ENCODE measurements around the gene COG3.

The COG3 gene, protein sequence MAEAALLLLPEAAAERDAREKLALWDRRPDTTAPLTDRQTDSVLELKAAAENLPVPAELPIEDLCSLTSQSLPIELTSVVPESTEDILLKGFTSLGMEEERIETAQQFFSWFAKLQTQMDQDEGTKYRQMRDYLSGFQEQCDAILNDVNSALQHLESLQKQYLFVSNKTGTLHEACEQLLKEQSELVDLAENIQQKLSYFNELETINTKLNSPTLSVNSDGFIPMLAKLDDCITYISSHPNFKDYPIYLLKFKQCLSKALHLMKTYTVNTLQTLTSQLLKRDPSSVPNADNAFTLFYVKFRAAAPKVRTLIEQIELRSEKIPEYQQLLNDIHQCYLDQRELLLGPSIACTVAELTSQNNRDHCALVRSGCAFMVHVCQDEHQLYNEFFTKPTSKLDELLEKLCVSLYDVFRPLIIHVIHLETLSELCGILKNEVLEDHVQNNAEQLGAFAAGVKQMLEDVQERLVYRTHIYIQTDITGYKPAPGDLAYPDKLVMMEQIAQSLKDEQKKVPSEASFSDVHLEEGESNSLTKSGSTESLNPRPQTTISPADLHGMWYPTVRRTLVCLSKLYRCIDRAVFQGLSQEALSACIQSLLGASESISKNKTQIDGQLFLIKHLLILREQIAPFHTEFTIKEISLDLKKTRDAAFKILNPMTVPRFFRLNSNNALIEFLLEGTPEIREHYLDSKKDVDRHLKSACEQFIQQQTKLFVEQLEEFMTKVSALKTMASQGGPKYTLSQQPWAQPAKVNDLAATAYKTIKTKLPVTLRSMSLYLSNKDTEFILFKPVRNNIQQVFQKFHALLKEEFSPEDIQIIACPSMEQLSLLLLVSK

DNA sequence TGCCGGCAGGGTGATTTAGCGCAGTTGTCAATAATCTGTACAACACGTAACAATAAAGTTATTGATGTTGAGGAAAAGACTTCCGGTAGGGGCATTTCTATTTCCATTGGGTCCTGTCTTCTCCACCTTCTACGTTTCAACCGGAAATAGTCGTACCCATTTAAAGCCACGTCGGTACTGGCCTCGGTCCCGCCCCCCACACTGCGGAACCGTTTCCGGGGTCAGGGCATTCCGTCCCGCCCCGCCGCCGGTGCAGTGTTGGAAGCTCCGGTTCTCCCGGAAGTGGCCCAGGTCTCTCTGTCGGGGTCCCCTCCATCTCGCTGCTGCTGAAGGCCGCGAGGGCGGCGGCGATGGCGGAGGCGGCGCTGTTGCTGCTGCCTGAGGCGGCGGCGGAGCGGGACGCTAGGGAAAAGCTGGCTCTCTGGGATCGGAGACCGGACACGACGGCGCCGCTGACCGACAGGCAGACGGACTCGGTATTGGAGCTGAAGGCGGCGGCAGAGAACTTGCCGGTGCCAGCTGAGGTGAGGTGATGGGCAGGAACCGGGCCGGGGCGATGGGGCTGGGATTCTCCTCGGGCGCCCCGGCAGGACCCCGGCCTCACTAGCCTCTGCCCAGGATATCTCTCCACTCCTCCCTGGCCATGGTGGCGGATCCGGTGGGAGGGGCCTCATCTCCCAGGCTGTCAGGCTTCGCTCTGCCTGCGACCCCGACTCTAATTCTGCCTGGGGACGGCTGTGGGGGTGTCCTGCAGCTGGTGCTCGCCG lies at the start of gene COG3:
COG3 (plus strand) TSS at position 253 of the 767 bp plus-strand sequence; CDS start at position 351, 98 bp downstream.
- Histone ChIP-seq H3K79me2 (ENCODE audit: insufficient read depth, low read length) (peaks cover 55% of the 10 kb centered on the region), H3K27ac (ENCODE audit: low read depth, low read length) (peak within 1 kb of the TSS; percentile 63)

DNA sequence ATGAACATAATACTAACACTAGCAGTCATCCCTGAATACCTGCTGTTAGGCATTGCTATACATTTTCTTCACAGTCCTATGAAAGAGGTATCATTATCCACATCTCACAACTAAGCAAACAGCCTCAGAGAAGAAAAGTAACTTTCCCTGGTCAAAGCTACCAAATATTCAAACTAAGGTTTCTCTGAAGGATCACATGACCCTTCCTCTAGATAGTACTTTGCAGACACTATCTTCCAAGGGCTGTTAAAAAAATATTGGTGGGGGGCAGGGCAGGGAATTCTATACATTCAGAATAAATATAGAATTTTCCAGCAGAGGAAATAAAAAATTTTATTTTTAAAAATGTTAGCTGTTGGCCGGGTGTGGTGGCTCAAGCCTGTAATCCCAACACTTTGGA lies 49.6 kb upstream of the COG3 start:
- Histone ChIP-seq H3F3A (ENCODE audit: insufficient read depth) (peaks cover 13% of the 10 kb centered on the region), H3K27me3 (ENCODE audit: low read length) (no peaks in the 10 kb centered on the region), H3K4me3 (ENCODE audit: insufficient read depth, low read length, poor library complexity, severe bottlenecking) (no peak overlapping the region), H3K4me2 (ENCODE audit: low read depth, low read length, poor library complexity, severe bottlenecking) (no peak overlapping the region), H2AFZ (ENCODE audit: low read depth, low read length, severe bottlenecking) (no peak overlapping the region), H3K27ac (ENCODE audit: low read depth, low read length) (no peak overlapping the region), H3K79me2 (ENCODE audit: insufficient read depth, low read length) (no peaks in the 10 kb centered on the region), H3K9me2 (replicated peaks; ENCODE audit: insufficient read depth, low read length) (no peaks in the 10 kb centered on the region), H4K20me1 (ENCODE audit: low read depth, low read length) (no peaks in the 10 kb centered on the region), H3K9me3 (ENCODE audit: insufficient read depth, low read length) (no peaks in the 10 kb centered on the region), H3K36me3 (ENCODE audit: low read length) (no peaks in the 10 kb centered on the region), H3K9ac (ENCODE audit: low read length) (no peak overlapping the region)
- TF ChIP-seq EZH2phosphoT487 (conservative IDR thresholded peaks at IDR 0.05; ENCODE audit: low read length): no peak
- TF ChIP-seq, protein P1, sequence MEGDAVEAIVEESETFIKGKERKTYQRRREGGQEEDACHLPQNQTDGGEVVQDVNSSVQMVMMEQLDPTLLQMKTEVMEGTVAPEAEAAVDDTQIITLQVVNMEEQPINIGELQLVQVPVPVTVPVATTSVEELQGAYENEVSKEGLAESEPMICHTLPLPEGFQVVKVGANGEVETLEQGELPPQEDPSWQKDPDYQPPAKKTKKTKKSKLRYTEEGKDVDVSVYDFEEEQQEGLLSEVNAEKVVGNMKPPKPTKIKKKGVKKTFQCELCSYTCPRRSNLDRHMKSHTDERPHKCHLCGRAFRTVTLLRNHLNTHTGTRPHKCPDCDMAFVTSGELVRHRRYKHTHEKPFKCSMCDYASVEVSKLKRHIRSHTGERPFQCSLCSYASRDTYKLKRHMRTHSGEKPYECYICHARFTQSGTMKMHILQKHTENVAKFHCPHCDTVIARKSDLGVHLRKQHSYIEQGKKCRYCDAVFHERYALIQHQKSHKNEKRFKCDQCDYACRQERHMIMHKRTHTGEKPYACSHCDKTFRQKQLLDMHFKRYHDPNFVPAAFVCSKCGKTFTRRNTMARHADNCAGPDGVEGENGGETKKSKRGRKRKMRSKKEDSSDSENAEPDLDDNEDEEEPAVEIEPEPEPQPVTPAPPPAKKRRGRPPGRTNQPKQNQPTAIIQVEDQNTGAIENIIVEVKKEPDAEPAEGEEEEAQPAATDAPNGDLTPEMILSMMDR (IDR thresholded peaks at IDR 0.05; ENCODE audit: insufficient read depth, low read length, poor library complexity, severe bottlenecking): no peak

More for the DNA sequence above, at the start of gene COG3:
- 0 out of 2 replicates have a peak, but pooled peaks cover 3% of the 10 kb centered on the region for H4K20me1 ChIP-seq (ENCODE audit: low read depth, low read length)
- TF ChIP-seq EZH2phosphoT487 (conservative IDR thresholded peaks at IDR 0.05; ENCODE audit: low read length): no peak
- TF ChIP-seq, protein P1 (IDR thresholded peaks at IDR 0.05; ENCODE audit: insufficient read depth, low read length, poor library complexity, severe bottlenecking): no peak
- H3K36me3 ChIP-seq (ENCODE audit: low read length): no peaks in the 10 kb centered on the region
- no peaks in the 10 kb centered on the region for H3K27me3 ChIP-seq (ENCODE audit: low read length)
- H3K9me2 ChIP-seq (replicated peaks; ENCODE audit: insufficient read depth, low read length): no peaks in the 10 kb centered on the region
- peak within 1 kb of the TSS; percentile 78 for H3K4me2 ChIP-seq (ENCODE audit: low read depth, low read length, poor library complexity, severe bottlenecking)
- H2AFZ ChIP-seq (ENCODE audit: low read depth, low read length, severe bottlenecking): peak within 1 kb of the TSS; percentile 85
- H3K9ac ChIP-seq (ENCODE audit: low read length): peak within 1 kb of the TSS; percentile 89
- peak within 1 kb of the TSS; percentile 97 for H3K4me3 ChIP-seq (ENCODE audit: insufficient read depth, low read length, poor library complexity, severe bottlenecking)
- peaks cover 38% of the 10 kb centered on the region for H3F3A ChIP-seq (ENCODE audit: insufficient read depth)
- no peaks in the 10 kb centered on the region for H3K9me3 ChIP-seq (ENCODE audit: insufficient read depth, low read length)

DNA sequence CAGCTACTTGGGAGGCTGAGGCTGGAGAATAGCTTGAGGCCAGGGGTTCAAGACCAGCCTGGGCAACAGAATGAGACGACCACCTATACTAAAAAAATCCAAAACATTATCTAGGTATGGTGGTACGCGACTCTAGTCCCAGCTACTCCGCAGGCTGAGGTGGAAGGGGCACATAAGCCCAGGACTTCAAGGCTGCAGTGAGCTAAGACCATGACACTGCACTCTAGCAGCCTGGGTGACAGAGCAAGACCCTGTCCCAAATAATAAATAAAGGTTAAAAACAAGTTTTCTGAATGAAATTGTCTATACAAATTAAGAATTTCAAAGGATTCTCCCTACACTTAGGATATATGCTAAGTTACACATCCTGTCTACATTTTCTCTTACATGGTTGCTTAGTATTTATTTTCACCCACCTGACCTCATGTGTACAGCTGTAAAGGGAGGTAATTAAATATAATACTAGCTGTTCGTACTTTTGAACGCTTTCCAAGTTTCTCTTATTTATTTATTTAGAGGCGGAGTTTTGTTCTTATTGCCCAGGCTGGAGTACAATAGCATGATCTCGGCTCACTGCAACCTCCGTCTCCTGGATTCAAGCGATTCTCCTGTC lies 48.1 kb upstream of the COG3 start:
- Histone ChIP-seq H3K9me3 (ENCODE audit: insufficient read depth, low read length) (no peaks in the 10 kb centered on the region), H3K9me2 (replicated peaks; ENCODE audit: insufficient read depth, low read length) (no peaks in the 10 kb centered on the region), H3K27ac (ENCODE audit: low read depth, low read length) (no peak overlapping the region), H3K4me3 (ENCODE audit: insufficient read depth, low read length, poor library complexity, severe bottlenecking) (peak overlapping the region; percentile 62), H3K4me2 (ENCODE audit: low read depth, low read length, poor library complexity, severe bottlenecking) (peak overlapping the region; percentile 83), H2AFZ (ENCODE audit: low read depth, low read length, severe bottlenecking) (no peak overlapping the region), H3K36me3 (ENCODE audit: low read length) (no peaks in the 10 kb centered on the region), H3K79me2 (ENCODE audit: insufficient read depth, low read length) (no peaks in the 10 kb centered on the region), H3K9ac (ENCODE audit: low read length) (peak overlapping the region; percentile 47; the same call in 1 of the 2 replicates), H4K20me1 (ENCODE audit: low read depth, low read length) (no peaks in the 10 kb centered on the region), H3K27me3 (ENCODE audit: low read length) (no peaks in the 10 kb centered on the region), H3F3A (ENCODE audit: insufficient read depth) (peaks cover 13% of the 10 kb centered on the region)
- no peak for TF ChIP-seq EZH2phosphoT487 (conservative IDR thresholded peaks at IDR 0.05; ENCODE audit: low read length)
- TF ChIP-seq, protein P1 (IDR thresholded peaks at IDR 0.05; ENCODE audit: insufficient read depth, low read length, poor library complexity, severe bottlenecking): no peak

All from SU-DHL-6 (cell line).